KBM-7 (cell line): ENCODE data around the gene KCNQ1OT1.

Experiments used
- DNase-seq: peaks from one replicate; pipeline ENCODE4 v3.0.0-alpha.2; 2015
- in situ Hi-C: fragments of 300-500 bp; cut with MboI; formaldehyde crosslinking; loops from 2 replicates; pipeline ENCODE4 v1.14.3; 2020; ENCODE audit warnings: low sequenced_read_pairs, low pct_unique_long_range_greater_than_20kb, mixed read lengths

KCNQ1OT1 gene

DNA sequence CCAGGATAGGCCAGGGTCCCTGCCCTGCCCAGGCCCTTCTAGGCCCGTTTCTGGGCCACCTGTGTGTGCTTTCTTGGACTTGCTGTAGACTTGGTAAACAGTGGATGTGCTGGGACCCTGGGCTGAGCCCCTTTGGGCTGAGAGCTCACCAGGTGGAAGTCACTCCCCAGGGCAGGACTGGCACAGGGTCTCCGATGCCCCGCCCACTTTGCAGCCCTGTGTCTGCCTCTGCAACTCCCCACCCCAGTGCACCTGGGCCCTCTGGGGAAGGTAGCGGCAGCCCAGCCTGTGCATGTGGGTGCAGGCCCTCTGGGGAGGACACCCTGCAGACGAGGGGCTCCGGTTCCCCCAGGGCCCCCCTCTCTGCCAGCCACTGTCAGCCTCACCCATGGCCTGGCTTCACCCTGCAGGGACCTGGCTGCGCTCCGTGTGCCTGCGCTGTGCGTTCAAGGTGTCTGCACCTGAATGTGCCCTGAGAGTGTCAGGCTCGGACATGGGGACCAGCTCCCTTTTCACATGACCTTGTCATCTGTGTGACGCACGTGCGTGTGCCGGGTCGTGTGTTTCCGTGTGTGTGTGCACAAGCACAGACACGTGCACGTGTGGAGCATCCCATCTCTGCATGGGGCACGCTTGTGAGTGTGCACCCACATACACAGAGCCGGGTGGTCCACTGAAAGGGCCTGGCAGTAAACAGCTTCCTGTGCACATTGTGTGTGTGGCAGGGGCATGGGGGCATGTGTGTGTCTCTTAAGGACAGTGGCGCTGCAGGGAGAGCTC, 118.5 kb downstream of the KCNQ1OT1 start:
- in situ Hi-C loops = no loop called here
- DNase-seq = no peak

DNA sequence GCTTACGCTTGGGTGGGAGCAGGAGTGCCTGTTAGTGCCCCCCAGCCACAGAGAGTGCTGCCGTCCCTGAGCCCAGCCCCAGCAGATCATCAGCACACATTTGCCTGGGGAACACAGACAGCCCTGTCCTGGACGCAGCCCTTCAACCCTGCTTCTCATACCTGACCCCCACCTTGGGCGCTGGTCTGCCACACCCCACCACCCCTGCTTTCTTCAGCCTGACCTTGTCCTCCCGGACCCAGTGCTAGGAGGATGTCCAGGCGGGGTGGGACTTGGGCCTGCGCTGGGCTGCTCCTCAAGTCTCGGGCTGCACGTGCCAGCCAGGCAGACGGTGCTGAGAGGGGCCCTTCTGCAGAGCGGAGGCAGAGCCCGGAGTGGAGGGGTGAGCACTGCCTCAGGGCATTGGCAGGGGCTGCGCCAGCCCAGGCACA, 119.2 kb downstream of the KCNQ1OT1 start:
- DNase-seq = no peak
- in situ Hi-C loops = no loop called here

DNA sequence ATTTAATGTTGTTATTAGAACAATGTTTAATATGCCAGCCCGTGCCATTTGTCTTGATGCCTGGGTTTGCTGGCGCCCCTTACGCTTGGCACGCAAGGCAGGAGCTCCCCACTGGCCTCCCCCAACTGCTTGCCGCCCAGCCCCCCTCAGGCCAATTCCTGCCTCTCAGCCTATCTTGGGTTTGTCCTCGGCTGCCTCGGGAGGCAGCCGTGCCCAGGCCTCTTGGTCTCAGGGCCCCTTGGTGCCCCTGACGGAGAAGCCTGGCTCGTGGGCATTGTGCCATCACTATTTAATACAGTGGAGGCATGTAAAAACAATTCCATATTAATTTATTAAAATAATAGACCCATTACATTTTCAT, 119.8 kb downstream of the KCNQ1OT1 start:
- in situ Hi-C loops = no loop called here
- DNase-seq = no peak

DNA sequence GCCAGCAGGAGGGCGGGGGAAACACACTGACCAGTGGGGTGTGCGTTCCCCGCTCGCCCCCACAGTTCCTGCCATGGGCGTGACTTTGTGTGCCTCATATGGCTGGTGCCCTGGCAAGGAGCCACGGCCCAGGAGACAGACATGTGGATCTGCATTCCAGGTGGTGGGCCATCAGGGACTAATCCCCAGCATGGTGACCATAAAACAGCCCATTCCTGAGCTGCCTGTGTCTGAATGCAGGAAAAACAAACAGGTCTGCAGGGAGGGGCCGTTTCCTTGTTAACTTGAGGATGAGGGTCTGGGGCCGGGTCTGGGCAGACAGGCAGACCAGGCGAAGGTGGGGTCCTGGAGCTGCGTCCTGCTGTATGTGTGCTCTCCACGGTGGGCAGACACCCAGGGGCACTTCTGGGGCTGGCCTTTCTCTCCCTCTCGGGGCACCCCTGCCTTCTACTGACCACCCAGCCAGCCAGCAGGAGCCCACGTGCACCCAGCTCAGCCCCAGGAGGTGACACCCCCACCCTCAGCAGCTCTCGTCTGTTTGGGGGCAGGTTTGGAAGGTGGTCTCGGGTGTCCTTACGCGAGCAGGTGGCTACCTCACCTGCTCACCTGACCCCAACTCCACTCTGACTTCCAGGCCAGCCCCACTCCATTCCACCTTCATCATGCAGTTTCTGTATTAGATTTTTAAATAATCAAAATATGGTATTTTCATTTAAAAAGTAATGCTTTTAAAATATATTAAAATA, 120.3 kb downstream of the KCNQ1OT1 start:
- DNase-seq = no peak
- in situ Hi-C loops = no loop called here

DNA sequence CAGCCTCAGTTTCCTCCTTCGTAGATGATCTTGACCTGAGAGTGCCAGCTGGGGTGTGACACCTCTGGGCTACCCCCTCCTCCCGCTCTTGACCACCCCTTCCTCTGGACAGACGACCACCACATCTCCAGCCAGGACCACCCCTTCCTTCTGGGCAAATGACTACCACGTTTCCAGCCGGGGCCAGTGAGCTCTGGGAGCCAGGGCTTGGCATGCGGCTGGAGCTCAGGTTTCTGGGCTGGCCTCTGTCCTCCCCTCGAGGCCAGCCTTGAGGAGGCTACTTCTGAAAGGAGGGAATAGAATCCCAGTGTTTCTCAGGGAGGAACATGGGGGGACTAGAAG, 120.9 kb downstream of the KCNQ1OT1 start:
- in situ Hi-C loops = no loop called here
- no peak for DNase-seq

DNA sequence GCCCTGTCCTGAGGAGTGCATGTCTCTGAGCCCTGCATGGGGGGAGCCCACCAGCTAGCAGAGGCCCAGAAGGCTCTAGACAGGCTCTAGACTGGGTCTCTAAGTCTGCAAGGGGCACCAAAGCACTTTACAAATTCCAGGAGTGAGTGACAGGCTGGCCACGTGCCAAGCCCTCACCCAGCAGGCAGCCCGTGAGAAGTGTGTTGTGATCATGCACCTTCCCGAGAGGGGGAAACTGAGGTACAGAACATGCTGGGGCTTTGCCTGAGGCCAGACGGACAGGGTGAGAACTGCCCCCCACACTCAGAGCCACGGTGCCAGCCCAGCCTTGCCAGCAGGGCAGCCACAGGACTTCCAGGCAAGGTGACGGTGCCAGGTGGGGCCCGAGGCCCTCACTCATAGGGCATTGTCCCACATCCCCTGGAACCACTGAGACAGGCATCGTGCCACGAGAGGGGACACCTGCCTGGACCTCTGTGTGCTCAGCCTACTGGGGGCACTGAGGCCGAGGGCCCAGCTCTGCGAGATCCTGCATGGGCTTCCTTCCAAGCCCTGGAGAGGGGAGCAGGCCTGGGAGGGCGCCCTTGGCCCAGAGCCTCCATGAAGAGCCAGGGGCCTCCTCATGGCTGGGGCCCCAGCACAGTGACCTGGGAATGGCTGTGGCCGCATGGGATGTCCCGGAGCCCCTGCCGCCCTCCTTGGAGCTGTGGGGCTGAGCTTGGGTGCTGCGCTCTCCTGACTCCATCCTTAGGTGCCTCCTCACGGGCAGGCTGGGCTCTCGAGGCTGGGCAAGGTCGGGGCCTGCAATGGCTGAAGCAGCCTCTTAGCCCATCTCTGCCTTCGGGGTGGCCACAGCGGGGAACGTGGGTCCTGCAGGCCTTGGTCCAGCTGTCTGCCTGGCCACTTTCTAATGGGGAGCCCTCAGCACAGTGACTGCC, 121.5 kb downstream of the KCNQ1OT1 start:
- DNase-seq = no peak
- in situ Hi-C loops = no loop called here

DNA sequence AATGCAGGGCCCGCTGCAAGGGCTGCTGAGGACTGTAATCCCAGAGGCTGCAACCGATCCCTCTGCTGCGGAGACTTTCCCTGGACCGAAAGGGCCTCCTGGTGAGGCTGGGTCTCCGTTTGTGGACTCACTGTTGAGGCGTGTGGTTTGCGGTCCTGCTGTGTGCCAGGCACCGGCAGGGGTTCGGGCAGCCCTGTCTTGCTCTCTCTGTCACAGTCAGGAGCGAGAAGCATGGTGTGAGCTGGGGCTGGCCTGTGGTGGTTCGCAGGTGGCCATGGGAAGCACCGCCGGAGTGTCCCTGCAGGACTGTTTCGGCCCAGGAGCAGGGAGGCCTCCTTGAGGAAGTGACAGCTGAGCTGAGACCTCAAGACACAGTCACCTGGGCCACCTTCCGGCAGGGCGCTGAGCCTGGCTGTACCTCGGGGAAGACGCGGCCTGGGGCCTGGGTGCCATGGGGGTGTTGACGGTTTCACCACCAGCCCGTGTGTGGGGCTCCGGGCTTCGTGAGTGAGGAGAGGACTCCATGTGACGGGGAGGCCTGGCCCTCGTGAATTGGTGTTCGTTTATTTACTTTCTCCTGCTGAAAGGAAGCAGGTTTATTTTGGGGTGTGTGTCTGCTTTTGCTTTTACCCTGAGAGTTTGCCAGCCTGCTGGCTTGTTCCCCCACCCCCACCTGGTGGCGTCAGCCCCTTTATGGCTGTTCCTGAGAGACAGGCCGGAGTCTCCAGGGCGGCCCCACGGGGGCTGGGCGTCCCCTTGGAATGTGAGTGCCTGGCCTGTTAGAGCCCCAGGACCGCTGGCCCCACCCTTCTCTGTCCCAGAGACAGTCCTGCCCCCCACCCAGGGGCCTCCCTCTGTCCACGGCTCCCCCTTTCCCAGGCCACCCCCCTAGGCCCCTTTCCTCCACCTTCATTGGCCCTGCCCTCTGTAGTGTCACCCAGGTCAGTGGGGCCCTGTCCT, 122.5 kb downstream of the KCNQ1OT1 start:
- DNase-seq = no peak
- in situ Hi-C loops = no loop called here

DNA sequence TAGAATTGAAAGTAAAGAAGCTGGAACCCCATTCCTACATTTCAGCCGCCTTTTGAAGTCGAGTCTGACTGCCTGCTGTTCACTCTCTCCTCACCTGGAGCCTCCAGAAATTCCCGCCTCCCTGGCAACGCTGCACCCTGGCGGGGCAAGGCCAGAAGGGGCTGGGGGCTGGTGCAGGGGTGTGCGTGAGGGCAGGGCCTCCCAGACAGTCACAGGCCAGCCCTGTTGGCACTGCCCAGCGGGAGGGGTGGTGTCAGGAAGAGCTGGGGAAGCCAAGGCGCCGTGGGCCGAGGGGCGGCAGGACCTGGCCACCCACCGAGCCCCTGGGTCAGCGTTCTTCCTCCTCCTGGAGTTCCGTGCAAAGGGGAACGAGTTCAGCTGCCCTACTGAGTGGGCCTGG, 123.2 kb downstream of the KCNQ1OT1 start:
- in situ Hi-C loops = no loop called here

DNA sequence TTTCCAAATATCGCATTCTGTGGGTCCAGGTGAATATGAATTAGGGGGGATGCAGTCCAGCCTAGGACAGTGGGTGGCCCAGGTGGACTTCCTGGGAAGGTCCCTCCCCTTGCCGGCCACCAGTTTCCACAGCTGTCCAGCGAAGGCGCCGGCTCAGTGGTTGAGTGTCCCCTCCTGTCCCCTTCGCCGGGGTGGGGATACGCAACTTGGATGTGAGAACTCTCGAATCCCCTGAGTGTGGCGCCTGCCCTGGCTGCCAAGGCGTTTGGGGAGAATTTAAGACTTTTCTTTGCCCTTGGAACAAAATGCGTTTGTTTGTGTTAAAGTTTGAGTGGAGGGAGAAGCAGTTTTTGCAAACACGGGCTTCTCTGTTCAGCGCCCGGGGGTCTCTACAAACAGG, 123.7 kb downstream of the KCNQ1OT1 start:
- in situ Hi-C loops = no loop called here
- DNase-seq = no peak

More for the DNA sequence above, 123.2 kb downstream of the KCNQ1OT1 start:
- DNase-seq = no peak

DNA sequence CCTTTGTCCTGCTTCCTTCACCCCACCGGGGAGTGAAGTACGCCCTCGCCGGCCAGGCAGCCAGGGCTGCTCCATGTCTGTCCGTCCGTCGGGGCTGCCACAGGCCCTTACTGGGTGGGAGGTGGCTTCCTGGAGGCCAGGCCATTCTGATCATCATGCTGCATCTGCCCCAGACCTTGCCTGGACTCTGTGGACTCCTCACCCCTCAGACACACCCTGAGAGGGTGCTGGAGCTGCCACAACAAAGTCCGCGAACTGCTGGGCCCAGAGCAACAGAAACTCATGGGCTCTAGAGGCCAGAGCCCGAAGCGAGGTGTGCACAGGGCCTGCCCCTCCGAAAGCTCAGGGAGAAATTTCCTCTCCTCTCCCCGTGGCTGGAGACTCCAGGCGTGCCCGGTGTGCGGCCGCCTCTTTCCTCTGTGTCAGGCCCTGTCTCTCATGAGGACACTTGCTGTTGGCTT, 124.2 kb downstream of the KCNQ1OT1 start:
- no peak for DNase-seq
- in situ Hi-C loops = no loop called here

DNA sequence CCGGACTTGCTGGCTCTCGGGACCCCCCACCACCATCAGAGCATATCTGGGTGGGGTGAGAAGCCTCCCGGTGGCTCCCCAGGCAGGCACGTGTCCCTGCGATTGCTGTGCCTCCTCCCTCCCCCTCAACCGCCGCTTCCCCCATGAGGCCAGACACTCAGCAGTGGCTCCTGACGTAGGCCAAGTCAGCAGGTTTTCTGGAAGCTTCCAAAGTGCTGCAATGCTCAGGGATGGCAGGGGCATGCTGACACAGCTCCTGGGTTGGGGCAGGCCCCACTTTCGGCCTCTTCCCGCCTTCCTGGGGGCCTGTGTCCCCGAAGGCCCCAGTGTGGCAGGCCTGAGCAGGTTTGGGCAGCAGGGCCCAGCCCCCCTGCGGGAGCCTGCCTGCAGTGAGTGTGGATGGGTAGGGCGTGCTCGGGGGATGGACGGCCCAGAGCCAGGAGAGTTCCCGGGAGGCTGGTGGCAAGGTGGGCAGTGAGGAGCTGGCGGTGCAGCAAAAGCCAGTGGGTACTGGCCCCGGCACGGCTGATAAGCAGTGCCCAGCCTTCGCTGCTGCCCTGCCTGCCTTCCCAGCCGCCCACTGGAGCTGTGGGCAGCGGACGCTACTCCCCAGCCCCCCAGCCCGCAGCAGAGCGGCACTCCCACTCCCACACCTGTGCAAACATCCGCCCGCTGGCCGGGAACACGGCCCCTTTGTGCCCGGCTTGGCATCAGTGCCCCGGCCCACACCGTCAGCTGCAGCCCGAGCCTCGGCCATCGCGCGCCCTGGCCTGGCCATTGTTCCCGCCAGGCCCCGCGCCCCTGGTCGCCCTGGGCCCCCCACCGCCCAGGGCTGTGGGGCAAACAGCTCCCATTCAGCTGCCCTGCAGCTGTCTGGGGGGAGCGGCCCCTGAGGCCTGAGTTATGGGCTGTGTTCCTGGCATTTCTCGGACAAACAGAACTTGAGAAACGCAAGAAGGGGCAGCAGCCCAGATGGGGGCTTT, 125.0 kb downstream of the KCNQ1OT1 start:
- in situ Hi-C loops = no loop called here
- no peak for DNase-seq

DNA sequence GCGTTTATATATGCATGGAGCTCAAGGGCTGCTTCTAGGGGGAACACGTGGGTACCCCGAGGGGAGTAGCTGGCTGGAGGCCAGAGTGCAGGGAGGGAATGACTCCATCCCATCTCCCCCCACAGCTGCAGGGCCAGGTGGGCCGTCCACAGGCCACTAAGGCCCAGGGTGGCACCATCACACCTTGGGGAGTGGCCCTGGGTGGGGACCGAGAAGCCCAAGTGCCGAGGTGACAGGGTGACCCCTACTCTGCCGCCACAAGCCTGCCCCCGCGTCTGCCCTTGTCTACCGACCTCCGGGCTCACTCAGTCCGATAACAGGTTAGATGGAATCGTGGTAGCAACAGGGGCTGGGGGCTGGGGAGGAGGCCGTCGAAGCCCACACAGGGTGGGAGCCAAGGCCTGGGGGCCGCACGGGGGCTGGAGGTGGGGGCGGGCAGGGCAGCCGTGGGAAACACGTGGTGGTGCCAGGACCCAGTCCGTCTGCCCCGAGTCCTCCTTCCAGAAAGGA, 125.7 kb downstream of the KCNQ1OT1 start:
- in situ Hi-C loops = no loop called here
- no peak for DNase-seq

DNA sequence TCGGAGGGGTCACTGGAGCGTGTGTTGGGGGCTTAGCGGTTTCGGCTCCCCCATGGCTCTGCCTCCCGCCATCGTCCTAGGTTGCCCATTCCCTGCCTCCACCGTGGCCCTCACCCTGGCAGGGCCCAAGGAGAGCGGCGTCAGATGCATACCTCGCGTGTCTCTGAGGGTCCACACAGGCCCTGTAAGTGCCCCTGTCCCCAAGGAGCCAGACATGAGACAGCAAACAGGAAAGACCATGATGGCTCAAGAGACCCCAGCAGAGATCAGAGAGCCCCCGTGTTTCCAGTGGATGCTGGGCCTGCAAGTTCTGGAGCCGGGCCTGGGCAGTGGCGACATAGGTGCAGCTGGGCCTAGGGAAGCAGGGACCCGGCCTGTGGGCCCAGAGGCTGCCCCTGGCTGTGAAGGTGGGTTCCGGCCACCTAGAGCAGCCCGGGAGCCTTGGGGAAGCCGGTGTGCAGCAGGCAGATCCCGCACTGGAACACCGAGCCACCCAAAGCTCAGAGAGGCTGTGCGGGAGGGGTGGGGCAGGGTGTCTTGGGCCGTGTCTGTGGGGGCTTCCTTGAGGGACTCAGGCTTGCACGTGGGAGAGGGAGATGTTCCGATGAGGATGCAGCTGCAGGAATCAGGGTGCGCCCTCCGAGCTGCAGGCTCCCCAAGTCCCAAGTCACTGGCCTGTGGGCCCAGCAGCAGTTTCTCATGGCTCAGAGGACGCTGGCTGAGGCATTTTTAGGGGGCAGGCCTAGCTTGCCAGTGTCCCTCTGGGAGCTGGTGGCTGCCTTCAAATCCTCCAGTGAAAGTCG, 126.4 kb downstream of the KCNQ1OT1 start:
- no peak for DNase-seq
- in situ Hi-C loops = no loop called here

DNA sequence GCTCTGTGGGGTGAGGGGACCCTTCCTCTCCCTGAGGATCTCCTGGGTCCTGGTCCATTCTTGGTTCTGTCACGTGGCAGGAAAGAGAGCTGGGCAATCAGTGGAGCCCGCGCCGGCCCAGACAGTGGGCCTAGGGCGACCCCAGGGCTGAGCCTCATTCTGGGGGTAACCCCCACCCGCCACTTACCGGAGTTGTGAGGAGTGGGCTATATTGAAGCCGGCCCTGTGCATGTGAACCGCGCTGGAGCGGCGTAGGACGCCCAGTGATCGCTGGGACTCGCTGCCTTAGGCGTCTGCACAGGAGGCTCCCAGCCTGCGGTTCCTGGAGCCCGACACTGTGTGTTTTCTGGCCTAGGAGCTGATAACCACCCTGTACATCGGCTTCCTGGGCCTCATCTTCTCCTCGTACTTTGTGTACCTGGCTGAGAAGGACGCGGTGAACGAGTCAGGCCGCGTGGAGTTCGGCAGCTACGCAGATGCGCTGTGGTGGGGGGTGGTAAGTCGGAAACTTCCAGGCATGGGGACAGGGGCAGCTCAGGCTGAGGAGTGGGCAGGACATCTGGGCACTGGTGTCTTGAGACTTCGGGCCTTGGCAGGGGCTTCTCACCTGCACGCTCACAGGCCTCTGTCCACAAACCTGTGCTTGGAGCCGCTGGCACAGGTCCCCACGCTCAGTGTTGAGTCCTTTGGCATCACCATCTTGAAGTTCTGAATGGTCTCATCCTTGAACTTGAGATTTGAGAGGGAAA, 127.1 kb downstream of the KCNQ1OT1 start:
- in situ Hi-C loops = no loop called here
- DNase-seq = no peak

DNA sequence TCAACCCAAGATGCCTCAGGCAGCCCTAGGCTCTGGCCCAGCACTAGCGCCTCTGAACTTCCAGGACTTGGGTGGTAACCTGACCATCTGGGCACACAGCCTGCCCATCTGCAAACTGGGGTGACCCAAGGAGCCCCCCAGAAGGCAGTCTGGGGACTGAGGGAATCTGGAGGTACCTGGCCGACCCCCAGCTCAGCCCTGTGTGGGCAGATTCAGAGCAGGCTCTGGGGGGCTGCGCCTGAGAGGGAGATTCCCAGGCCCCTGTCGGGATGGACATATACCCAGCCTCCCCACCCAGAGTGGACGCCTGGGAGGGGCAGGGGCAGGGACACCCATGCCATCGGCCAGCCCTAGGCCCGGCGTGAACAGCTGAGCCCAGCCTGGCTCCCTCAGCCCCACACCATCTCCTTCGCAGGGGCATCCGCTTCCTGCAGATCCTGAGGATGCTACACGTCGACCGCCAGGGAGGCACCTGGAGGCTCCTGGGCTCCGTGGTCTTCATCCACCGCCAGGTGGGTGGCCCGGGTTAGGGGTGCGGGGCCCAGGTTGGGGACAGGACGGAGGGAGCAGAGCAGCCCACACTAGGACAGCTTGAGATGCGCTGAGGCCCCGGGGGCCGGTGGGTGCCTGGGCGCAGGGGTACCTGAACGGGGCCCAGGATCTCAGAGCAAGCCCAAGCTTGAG, 128.1 kb downstream of the KCNQ1OT1 start:
- DNase-seq = no peak
- in situ Hi-C loops = no loop called here
